ENCODE results near the gene CERS4.

DNA sequence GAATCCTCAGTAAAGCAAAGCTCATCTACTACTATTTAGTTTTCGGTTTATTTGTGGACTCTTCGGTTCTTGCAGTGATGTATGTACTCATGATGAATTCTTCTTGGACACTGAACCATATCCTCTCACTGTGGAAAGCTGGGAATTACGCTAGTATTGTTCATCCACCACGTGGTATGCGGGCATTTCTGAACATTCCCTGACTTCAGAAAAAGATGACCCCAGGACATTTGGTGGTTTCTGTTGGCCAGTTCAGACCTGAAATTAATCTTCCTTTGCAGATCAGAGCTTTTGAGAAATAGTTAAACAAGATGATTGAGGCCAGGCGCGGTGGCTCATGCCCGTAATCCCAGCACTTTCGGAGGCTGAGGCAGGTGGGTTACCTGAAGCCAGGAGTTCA is 34.5 kb upstream of the CERS4 start:
- TF ChIP-seq, protein P1, sequence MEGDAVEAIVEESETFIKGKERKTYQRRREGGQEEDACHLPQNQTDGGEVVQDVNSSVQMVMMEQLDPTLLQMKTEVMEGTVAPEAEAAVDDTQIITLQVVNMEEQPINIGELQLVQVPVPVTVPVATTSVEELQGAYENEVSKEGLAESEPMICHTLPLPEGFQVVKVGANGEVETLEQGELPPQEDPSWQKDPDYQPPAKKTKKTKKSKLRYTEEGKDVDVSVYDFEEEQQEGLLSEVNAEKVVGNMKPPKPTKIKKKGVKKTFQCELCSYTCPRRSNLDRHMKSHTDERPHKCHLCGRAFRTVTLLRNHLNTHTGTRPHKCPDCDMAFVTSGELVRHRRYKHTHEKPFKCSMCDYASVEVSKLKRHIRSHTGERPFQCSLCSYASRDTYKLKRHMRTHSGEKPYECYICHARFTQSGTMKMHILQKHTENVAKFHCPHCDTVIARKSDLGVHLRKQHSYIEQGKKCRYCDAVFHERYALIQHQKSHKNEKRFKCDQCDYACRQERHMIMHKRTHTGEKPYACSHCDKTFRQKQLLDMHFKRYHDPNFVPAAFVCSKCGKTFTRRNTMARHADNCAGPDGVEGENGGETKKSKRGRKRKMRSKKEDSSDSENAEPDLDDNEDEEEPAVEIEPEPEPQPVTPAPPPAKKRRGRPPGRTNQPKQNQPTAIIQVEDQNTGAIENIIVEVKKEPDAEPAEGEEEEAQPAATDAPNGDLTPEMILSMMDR (IDR thresholded peaks at IDR 0.05): no peak
- TF ChIP-seq TCF7L2 (IDR thresholded peaks at IDR 0.05; ENCODE audit: low read depth, low read length): no peak
- TF ChIP-seq, protein P2, sequence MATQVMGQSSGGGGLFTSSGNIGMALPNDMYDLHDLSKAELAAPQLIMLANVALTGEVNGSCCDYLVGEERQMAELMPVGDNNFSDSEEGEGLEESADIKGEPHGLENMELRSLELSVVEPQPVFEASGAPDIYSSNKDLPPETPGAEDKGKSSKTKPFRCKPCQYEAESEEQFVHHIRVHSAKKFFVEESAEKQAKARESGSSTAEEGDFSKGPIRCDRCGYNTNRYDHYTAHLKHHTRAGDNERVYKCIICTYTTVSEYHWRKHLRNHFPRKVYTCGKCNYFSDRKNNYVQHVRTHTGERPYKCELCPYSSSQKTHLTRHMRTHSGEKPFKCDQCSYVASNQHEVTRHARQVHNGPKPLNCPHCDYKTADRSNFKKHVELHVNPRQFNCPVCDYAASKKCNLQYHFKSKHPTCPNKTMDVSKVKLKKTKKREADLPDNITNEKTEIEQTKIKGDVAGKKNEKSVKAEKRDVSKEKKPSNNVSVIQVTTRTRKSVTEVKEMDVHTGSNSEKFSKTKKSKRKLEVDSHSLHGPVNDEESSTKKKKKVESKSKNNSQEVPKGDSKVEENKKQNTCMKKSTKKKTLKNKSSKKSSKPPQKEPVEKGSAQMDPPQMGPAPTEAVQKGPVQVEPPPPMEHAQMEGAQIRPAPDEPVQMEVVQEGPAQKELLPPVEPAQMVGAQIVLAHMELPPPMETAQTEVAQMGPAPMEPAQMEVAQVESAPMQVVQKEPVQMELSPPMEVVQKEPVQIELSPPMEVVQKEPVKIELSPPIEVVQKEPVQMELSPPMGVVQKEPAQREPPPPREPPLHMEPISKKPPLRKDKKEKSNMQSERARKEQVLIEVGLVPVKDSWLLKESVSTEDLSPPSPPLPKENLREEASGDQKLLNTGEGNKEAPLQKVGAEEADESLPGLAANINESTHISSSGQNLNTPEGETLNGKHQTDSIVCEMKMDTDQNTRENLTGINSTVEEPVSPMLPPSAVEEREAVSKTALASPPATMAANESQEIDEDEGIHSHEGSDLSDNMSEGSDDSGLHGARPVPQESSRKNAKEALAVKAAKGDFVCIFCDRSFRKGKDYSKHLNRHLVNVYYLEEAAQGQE (IDR thresholded peaks at IDR 0.05; ENCODE audit: insufficient read depth in 1 of 2, low read depth in 2 of 2, low read length in 1 of 2): no peak
- TF ChIP-seq SIN3A (IDR thresholded peaks at IDR 0.05; ENCODE audit: borderline replicate concordance, insufficient read depth, low read depth, low read length): no peak
